Large intestine (tissue), 3 donors: ENCODE data around the gene TREM1. TPM values are rescaled to one million over a fixed set of nuclear protein-coding genes. Genes with fewer than 3 reads are reported as not detected.
"Not testable (repeated sequence)": the region's sequence is repeated elsewhere in the genome, so short reads cannot be mapped to it uniquely, and the experiment has no call there.

Source experiments
- DNase-seq, 2 donors: peaks; one replicate each; pipeline versions ENCODE4 v3.0.0 to v3.0.0-alpha.2; 2013
- H3K27ac ChIP-seq: one replicate; pipeline ENCODE4 v1.5.1; 2013; ENCODE audit warnings: low read length
- H3K27me3 ChIP-seq: 2 replicates; pipeline ENCODE4 v1.6.1; 2013; ENCODE audit warnings: low read length; ENCODE audit not compliant: control insufficient read depth, insufficient read depth
- H3K36me3 ChIP-seq: 2 replicates; pipeline ENCODE4 v1.6.1; 2013; ENCODE audit warnings: low read length; ENCODE audit not compliant: control insufficient read depth, insufficient read depth
- H3K4me1 ChIP-seq: one replicate; pipeline ENCODE4 v1.6.1; 2013; ENCODE audit warnings: low read length; ENCODE audit not compliant: control insufficient read depth, insufficient read depth
- H3K4me3 ChIP-seq: one replicate; pipeline ENCODE4 v1.5.1; 2013; ENCODE audit warnings: low read length
- H3K9me3 ChIP-seq: one replicate; pipeline ENCODE4 v1.6.1; 2013; ENCODE audit warnings: mild to moderate bottlenecking, low read depth, low read length, moderate library complexity; ENCODE audit not compliant: control insufficient read depth
- WGBS: methylation state at CpG from one replicate; pipeline ENCODE4 v1.1.5; 2013; ENCODE audit warnings: low lambda C conversion rate; ENCODE audit not compliant: insufficient coverage; 5-methylcytosine and 5-hydroxymethylcytosine counted together
- polyA plus RNA-seq: library from polyadenylated mRNA; unstranded; fragments of 120-200 nt; gene quantifications from one replicate; pipeline ENCODE4 v1.2.1, GENCODE V29; 2013

TREM1 gene
- polyA plus RNA-seq, 1 donor: 0.06 TPM

DNA sequence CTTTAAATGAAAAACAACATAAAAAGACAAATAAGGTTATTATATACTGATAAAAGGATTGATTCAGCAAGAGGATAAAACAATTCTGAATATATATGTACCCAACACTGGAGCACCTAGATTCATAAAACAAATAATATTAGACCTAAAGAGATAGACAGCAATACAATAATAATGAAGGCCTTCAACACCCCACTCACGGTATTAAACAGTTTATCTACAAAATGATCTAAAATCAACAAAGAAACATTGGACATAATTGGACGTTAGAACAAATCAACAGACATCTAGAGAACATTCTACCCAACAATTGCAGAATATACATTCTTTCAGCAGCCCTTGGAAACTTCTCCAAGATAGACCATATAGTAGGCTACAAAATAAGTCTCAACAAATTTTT lies 24.1 kb downstream of the TREM1 start:
- WGBS: 86% methylated on average over 1 of the region's 2 CpGs
- H3K36me3 ChIP-seq: no peaks in the 10 kb centered on the region
- H3K4me3 ChIP-seq: no peak overlapping the region
- peaks cover 2% of the 10 kb centered on the region for H3K27me3 ChIP-seq
- peaks cover 17% of the 10 kb centered on the region for H3K9me3 ChIP-seq
- no peaks in the 10 kb centered on the region for H3K4me1 ChIP-seq
- H3K27ac ChIP-seq: no peak overlapping the region
- no peak for DNase-seq

GRCh38 chr6:41258196-41258493 lies 28.3 kb downstream of the TREM1 start:
- Histone ChIP-seq H3K36me3 (no peaks in the 10 kb centered on the region), H3K27me3 (no peaks in the 10 kb centered on the region), H3K9me3 (peaks cover 14% of the 10 kb centered on the region), H3K4me3 (no peak overlapping the region), H3K27ac (no peak overlapping the region), H3K4me1 (no peaks in the 10 kb centered on the region)
- DNase-seq: no peak
- no CpG with 5 or more reads among the region's 1 CpG for WGBS

- no CpG with 5 or more reads among the region's 2 CpGs for WGBS
- Histone ChIP-seq H3K9me3 (peaks cover 9% of the 10 kb centered on the region), H3K4me1 (no peaks in the 10 kb centered on the region), H3K27me3 (peaks cover 3% of the 10 kb centered on the region), H3K36me3 (no peaks in the 10 kb centered on the region), H3K4me3 (no peak overlapping the region), H3K27ac (no peak overlapping the region)
- peak; percentile 17 to 25 for DNase-seq
Observed at GRCh38 chr6:41257369-41258195, 28.9 kb downstream of the TREM1 start.

GRCh38 chr6:41256383-41256782 lies 30.1 kb downstream of the TREM1 start:
- Histone ChIP-seq H3K27ac (no peak overlapping the region), H3K4me1 (no peaks in the 10 kb centered on the region), H3K9me3 (peaks cover 4% of the 10 kb centered on the region), H3K27me3 (peaks cover 11% of the 10 kb centered on the region), H3K4me3 (no peak overlapping the region), H3K36me3 (no peaks in the 10 kb centered on the region)
- no peak for DNase-seq
- WGBS: no CpG with 5 or more reads among the region's 1 CpG

DNA sequence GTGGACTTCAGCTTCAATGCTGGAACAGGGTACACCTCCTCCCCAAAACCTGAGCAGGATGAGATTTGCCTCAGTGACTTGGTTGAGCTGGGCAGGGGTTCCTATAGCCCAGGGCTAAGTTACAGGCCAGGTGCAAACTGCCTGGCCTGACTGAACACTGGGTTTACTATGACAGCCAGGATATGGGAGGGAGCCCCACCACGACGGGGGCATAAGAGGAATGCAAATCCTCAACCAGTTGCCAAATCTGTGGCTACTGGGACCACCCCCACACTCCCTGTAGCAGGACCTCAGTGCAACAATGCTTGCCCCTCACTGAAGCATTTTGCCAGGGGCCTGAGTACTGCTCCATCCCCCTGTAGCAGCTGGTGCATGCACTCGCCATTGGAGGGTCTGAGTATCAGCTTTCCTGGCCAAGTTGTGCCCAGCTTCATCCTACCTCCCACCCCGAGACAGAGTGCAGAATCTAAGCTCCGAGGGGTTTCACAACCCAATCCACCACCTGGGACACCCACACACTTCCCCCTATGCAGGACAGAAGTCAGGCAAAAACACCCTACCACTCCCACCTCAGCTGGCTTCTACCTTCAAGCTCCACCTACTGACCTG lies 30.7 kb downstream of the TREM1 start:
- peaks cover 11% of the 10 kb centered on the region for H3K27me3 ChIP-seq
- no CpG with 5 or more reads among the region's 5 CpGs for WGBS
- H3K4me3 ChIP-seq: no peak overlapping the region
- H3K36me3 ChIP-seq: no peaks in the 10 kb centered on the region
- peaks cover 4% of the 10 kb centered on the region for H3K9me3 ChIP-seq
- DNase-seq: no peak
- H3K27ac ChIP-seq: no peak overlapping the region
- H3K4me1 ChIP-seq: no peaks in the 10 kb centered on the region

DNA sequence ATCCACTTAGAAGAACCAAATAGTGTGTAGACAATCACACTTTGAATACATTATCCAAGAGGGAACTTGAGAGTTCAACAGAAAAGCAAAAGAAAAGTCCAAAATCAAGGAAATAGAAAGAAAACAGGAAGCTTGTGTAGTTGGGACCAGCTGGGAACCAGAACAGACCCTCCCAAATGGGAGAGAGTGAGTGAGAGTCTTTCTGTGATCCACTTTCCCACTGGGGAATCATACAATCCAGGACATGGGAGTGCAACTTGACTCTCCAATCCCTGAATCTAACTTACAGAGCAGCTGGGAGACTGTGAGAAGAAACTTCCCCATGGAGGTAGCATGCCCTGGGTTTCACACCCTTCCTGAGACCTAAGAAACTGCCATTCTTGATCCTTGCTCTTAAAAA lies 31.4 kb downstream of the TREM1 start:
- Histone ChIP-seq H3K27ac (no peak overlapping the region), H3K4me3 (no peak overlapping the region), H3K36me3 (no peaks in the 10 kb centered on the region), H3K27me3 (peaks cover 11% of the 10 kb centered on the region), H3K9me3 (peaks cover 4% of the 10 kb centered on the region), H3K4me1 (no peaks in the 10 kb centered on the region)
- DNase-seq: no peak

GRCh38 chr6:41252401-41253169 lies 33.9 kb downstream of the TREM1 start:
- H3K9me3 ChIP-seq: no peaks in the 10 kb centered on the region
- peaks cover 12% of the 10 kb centered on the region for H3K27me3 ChIP-seq
- H3K4me1 ChIP-seq: no peaks in the 10 kb centered on the region
- H3K36me3 ChIP-seq: no peaks in the 10 kb centered on the region
- H3K27ac ChIP-seq: no peak overlapping the region
- DNase-seq: no peak
- WGBS: 90% methylated on average over 1 of the region's 3 CpGs
- H3K4me3 ChIP-seq: no peak overlapping the region

- no peaks in the 10 kb centered on the region for H3K9me3 ChIP-seq
- H3K27ac ChIP-seq: no peak overlapping the region
- H3K36me3 ChIP-seq: no peaks in the 10 kb centered on the region
- DNase-seq: no peak
- no peak overlapping the region for H3K4me3 ChIP-seq
- H3K4me1 ChIP-seq: no peaks in the 10 kb centered on the region
- no CpG with 5 or more reads among the region's 7 CpGs for WGBS
- peaks cover 12% of the 10 kb centered on the region for H3K27me3 ChIP-seq
Observed at GRCh38 chr6:41247882-41248705, 38.4 kb downstream of the TREM1 start.

DNA sequence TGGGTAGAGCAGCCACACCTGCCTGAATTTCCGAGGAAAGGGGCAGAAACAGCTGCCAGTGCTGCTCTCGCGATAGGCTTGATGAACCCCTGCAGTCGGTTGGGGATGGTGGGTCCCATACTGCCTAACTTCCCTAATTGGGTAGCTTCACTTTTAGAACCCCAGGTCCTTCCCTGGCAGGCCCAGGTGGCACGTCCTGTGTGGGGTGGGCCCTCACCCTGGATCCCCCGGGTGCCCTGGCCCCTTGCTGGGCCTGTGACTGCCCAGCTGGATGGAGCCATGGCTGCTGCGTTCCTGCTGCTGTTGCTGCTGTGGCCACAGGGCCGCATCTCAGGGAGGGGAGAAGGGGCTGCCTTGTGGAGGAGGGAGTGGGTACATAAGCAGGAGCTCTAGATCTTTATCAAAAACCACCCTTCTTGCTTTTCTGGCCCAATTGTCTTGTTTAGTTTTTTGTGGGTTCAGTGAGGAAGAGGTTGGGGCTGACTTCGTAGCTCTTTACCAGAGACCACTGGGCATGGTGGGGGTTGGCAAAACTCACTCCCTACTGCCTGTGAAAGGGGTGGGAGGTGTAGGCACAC lies 39.1 kb downstream of the TREM1 start:
- peaks cover 10% of the 10 kb centered on the region for H3K27me3 ChIP-seq
- no peaks in the 10 kb centered on the region for H3K36me3 ChIP-seq
- no peak for DNase-seq
- H3K4me1 ChIP-seq: no peaks in the 10 kb centered on the region
- H3K9me3 ChIP-seq: no peaks in the 10 kb centered on the region
- no peak overlapping the region for H3K27ac ChIP-seq
- no CpG with 5 or more reads among the region's 9 CpGs for WGBS
- H3K4me3 ChIP-seq: no peak overlapping the region

GRCh38 chr6:41246529-41246928 lies 40.0 kb downstream of the TREM1 start:
- DNase-seq, H3K9me3 ChIP-seq, H3K4me3 ChIP-seq, H3K36me3 ChIP-seq, H3K27me3 ChIP-seq, H3K4me1 ChIP-seq, H3K27ac ChIP-seq: not testable (repeated sequence)
- no CpG with 5 or more reads among the region's 4 CpGs for WGBS
